Measurements from ENCODE around the gene TMEM119.
"Not testable (repeated sequence)": the region's sequence is repeated elsewhere in the genome, so short reads cannot be mapped to it uniquely, and the experiment has no call there.

TMEM119 gene

DNA sequence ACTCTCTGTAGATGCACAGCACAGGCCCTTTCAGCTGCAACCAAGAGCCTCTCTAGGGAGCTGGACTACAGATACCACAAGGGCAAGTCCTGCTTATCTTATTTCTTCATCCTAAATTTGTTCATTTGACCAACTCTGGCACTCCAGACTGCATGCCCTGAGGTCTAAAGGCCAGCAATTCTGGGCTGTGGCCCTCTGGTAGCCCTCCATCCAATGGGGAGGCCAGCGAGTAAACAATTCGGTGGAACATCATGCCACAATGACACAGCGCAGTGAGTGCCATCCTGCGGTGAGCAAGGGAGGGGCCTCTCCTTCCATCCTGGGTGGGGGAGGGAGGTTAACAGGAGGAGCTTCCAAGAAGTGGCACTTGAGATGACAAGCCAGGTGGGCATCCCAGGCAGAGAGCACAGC lies 36.5 kb upstream of the TMEM119 start:
- no peak for DNase-seq (ENCODE audit: low spot score)

DNA sequence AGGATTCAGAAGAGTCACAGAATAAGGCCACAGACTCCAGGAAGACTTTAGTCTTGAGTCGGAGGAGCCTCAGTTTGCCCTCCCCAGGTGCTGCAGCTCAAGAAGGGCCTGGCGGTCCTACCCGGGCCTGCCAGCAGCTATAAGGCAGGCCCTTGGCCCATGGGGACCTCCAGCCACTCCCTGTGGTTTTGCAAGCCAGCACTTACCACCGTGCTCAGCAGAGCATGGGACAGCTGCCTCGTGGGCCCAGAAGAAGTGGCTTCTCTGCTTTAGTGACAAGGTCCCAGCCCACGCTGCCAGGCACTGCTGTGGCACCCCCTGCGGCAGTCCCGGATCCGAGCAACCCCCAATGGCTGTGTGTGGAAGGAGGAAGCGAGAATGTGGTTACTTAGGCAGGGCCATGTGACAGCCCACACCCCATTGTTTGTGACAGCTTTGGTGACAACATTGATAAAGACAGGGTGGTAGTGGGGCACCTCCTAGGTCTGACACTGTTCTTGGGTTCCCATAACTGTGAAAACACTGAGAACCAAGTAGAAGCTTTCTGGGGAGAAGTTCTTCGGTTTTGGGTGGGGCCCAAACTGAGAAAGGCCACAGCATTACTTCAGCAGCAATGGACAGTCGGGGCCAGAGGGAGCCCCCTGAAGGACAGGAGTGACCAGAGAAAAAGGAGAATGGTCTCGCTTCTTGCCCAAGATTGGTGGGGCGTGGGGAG lies 35.8 kb upstream of the TMEM119 start, which contains the start of gene SELPLG:
Gene SELPLG (minus strand): TSS at position 361 of the 715 bp plus-strand sequence. CDS start 9,587 bp downstream, outside the sequence.
- no peak for DNase-seq (ENCODE audit: low spot score)

GRCh38 chr12:108633081-108633533 lies 35.2 kb upstream of the TMEM119 start:
- no peak for DNase-seq (ENCODE audit: low spot score)

GRCh38 chr12:108631261-108631660 lies 33.4 kb upstream of the TMEM119 start:
- DNase-seq (ENCODE audit: low spot score) = not testable (repeated sequence)

DNA sequence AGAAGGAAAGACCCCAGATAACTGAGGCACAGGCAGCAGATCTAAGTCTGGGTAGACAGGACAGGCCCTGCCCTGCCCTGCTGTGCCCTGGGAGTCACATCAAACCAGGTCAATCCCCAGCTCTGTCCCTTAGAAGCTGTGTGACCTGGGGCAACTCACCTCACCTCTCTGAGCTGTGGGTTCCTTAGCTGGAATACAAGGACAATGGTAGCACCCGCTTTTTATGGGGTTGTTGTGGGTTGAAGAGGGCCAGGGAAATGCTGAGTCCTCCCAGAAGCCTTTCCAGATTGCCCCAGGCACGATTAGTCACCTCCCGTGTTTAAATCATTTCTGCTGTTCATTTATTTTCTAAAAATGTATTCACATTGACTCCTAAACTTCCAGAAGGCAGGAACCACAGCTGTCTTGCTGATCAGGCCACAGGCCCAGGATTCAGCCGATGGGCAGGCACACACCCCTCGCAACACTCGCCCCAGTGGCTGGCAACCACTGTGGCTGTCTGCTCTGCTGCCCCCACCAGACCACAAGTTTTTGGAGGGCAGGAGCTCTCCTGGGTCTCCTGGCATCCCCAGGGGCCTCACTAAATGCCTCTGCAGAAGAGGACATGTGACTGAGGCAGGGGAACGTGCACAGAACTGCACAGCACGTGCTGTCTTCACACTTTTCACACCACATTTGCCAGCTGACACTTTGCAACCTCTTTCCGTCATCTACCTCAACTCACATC lies 32.8 kb upstream of the TMEM119 start:
- no peak for DNase-seq (ENCODE audit: low spot score)

GRCh38 chr12:108629824-108630476 lies 32.1 kb upstream of the TMEM119 start:
- DNase-seq (ENCODE audit: low spot score) = no peak

GRCh38 chr12:108629151-108629550 lies 31.3 kb upstream of the TMEM119 start:
- no peak for DNase-seq (ENCODE audit: low spot score)

DNA sequence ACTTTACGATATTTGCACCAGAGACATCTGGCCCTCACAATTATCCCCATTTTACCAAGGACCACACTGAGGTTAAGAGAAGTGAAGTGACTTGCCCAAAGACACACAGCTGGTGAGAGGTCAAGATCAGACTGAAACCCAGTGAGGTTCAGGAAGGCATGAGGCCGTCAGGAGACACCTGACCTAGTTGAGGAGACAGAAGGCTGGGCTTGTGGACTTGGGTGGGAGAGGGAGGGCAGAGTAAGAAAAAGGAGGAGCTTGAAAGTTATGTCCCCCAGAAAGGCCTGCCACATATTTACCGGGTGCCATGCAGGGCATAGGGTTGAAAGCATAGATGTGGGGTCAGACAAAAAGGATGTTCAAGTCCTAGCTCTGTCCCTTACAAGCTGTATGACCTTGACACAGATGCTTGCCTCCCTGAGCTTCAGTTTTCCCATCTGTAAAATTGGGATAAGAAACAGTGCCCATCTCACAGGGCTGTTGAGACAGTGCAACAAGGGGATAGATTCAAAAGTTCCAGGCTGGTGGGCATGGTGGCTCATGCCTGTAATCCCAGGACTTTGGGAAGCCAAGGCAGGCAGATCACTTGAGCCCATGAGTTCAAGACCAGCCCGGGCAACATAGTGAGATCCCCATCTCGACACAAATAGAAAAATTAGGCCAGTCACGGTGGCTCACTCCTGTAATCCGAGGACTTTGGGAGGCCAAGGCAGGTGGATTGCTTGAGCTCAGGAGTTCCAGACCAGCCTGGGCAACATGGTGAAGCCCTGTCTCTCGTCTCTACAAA lies 29.4 kb upstream of the TMEM119 start:
- DNase-seq (ENCODE audit: low spot score) = no peak

GRCh38 chr12:108625228-108625627 lies 27.3 kb upstream of the TMEM119 start:
- DNase-seq (ENCODE audit: low spot score) = no peak

DNA sequence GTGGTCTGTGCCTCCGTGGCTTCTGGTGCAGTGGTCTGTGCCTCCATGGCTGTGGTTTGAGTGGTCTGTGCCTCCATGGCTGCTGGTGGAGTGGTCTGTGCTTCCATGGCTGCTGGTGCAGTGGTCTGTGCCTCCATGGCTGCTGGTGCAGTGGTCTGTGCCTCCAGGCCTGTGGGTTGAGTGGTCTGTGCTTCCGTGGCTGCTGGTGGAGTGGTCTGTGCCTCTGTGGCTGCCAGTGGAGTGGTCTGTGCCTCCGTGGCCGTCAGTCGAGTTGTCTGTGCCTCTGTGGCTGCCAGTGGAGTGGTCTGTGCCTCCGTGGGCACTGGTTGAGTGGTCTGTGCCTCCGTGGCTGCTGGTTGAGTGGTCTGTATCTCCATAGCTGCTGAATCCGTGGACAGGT lies 25.7 kb upstream of the TMEM119 start:
- no peak for DNase-seq (ENCODE audit: low spot score)

GRCh38 chr12:108622921-108623514 lies 25.1 kb upstream of the TMEM119 start:
- DNase-seq (ENCODE audit: low spot score) = no peak

GRCh38 chr12:108622421-108622820 lies 24.5 kb upstream of the TMEM119 start:
- DNase-seq (ENCODE audit: low spot score) = no peak

GRCh38 chr12:108621161-108621560 lies 23.3 kb upstream of the TMEM119 start:
- no peak for DNase-seq (ENCODE audit: low spot score)

- no peak for DNase-seq (ENCODE audit: low spot score)
Measured at GRCh38 chr12:108620236-108620879, 22.5 kb upstream of the TMEM119 start.

DNA sequence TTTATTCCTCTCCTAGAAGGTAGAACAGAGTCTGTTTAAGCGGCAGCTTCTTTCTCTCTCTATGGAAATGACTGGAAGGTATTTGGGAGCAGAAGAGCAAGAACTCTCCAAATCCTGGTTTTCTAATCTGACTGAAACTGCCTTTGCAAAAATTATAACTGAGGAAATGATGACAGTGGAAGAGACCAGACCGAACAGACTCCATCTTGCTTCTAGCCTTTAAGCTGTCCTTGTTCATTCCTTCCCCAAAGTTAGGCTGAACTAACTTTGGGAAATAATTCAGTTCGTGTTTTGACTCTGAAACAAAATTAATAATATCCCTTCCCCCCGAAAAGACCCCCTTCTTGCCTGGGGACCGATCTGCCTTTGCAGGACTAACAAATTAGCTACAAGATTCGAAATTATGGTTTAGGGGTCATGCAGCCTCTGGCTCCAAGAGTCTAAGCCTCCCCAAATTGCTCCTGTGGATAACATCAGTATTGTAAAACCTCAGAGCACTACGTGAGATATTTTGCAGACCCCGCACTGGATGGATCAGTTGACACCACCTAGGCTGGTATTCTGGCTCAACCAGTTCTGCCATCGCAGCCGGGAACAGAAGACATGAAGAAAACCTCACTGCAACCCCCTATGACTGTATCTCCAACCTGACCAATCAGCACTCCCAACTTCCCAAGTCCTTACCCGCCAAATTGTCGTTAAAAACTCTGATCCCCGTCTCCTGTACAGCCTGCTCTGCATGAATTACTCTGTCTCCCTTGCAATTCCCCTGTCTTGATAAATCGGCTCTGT lies 21.7 kb upstream of the TMEM119 start:
- DNase-seq (ENCODE audit: low spot score) = no peak

DNA sequence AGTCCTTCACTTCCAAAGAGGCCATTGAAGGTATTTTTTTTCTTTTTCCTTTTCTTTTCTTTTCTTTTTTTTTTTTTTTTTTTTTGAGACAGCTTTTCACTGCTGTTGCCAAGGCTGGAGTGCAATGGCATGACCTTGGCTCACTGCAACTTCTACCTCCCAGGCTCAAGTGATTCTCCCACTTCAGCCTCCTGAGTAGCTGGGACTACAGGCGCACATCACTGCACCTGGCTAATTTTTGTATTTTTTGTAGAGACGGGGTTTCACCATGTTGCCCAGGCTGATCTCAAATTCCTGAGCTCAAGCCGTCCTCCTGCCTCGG lies 21.0 kb upstream of the TMEM119 start:
- not testable (repeated sequence) for DNase-seq (ENCODE audit: low spot score)

DNA sequence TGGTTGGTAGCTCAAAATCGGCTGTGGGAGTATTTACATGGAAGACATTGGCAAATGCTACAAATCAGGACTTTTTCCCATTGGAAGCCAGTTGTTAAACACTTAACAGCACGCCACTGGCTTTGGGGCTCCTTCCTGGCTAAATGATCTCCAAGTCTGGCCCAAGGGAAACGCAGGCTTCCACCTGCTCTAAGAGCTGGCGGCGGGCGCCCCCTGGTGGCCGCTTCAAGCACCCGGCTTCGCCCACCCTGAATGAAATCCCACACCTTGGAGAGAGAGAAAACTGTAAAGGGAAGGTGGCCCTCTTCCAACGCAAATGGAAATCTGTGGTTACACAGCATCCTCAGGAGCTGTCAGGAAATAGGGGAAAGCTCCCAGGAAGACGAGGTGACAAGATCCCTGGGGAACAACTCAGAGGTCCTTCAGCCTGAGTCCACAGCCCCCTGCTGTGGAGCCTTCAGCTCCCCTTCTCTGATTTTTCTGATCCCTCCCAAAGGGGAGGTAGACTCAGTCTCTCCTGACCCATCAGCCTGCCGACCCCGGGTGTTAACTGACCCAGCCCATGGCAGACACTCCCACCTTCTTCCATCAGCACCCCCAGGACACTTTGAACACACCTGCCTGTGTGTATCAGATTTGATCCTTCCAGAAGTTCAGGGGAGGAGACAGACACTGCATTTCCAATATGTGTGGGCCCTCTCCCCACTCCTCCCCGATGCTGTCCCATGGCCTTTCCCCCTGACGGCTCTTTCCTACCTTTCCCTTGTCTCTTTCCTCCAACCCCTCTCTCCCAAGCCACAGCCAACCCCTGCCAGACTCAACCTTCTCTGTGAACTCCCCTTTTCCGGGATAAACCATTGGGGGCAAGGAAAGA lies 20.4 kb upstream of the TMEM119 start:
- peak; percentile 86 for DNase-seq (ENCODE audit: low spot score)

- DNase-seq (ENCODE audit: low spot score) = no peak
Measured at GRCh38 chr12:108616941-108617858, 19.3 kb upstream of the TMEM119 start.

All from HuH-7 (cell line).